ENCODE results near the gene TACR2.

TACR2 gene

DNA sequence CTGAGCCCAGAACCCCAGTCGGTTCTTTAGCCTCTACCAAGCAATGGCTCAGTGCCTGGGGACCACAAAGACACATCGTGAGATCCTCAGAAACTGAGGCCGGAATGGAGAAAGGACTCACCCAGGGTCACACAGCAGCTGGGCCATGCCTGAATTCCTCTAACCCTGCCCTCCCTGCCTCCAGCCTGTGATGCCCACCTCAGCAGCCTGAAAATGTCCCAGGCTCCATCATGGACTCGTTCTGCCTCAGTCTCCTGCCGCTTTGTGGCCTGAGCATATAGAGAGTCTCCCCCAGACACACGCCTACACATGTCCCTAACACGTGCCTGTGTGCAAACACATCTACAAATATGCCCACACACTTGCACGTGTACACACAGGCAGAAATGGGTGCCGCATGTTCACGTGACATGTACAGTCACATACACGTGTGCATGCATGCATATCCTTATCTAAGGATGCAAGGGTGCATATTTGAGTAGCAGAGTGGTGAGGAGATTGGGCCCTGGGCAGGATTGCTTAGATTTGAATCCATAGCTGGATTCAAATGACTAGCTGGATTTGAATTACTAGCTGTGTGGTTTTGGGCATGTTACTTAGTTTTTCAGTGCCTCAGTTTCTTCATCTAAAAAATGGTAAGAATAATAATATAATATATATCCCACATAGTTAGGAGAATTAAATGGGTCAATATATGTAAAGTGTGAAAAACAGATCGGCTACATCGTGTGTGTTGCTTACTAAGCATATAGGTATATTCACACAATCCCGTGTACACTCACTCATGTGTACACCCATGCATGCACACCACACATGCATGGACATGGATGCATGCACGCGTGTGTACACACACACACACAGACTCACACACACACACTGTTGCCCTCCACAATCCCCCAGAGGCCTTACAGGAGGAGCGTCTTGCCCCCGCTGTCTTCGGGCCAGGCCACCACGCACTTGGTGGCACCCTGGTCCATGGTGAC lies 2.4 kb downstream of the TACR2 start:
- DNase-seq (no peak), ATAC-seq (ENCODE audit: insufficient read depth, low read depth) (no peak)
- Histone ChIP-seq H3K4me2 (ENCODE audit: insufficient read depth, low read length) (no peak overlapping the region), H3K36me3 (ENCODE audit: insufficient read depth, low read length) (no peaks in the 10 kb centered on the region), H3K4me3 (ENCODE audit: low read depth in 1 of 2, low read length in 2 of 2) (no peak overlapping the region), H2AFZ (ENCODE audit: low read depth, low read length) (no peak overlapping the region), H3K4me1 (ENCODE audit: insufficient read depth, low read length) (no peaks in the 10 kb centered on the region), H3K27ac (ENCODE audit: low read length) (no peak overlapping the region), H3K79me2 (ENCODE audit: insufficient read depth, low read length) (no peaks in the 10 kb centered on the region), H3K27me3 (ENCODE audit: insufficient read depth, low read length, poor library complexity) (no peaks in the 10 kb centered on the region), H3K9ac (ENCODE audit: low read depth, low read length) (no peak overlapping the region), H3K9me3 (ENCODE audit: insufficient read depth, low read length, severe bottlenecking) (no peaks in the 10 kb centered on the region), H4K20me1 (ENCODE audit: insufficient read depth, low read length) (no peaks in the 10 kb centered on the region)
- TF ChIP-seq, protein P1, sequence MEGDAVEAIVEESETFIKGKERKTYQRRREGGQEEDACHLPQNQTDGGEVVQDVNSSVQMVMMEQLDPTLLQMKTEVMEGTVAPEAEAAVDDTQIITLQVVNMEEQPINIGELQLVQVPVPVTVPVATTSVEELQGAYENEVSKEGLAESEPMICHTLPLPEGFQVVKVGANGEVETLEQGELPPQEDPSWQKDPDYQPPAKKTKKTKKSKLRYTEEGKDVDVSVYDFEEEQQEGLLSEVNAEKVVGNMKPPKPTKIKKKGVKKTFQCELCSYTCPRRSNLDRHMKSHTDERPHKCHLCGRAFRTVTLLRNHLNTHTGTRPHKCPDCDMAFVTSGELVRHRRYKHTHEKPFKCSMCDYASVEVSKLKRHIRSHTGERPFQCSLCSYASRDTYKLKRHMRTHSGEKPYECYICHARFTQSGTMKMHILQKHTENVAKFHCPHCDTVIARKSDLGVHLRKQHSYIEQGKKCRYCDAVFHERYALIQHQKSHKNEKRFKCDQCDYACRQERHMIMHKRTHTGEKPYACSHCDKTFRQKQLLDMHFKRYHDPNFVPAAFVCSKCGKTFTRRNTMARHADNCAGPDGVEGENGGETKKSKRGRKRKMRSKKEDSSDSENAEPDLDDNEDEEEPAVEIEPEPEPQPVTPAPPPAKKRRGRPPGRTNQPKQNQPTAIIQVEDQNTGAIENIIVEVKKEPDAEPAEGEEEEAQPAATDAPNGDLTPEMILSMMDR (IDR thresholded peaks at IDR 0.05; ENCODE audit: borderline replicate concordance, extremely low read depth, low read length, poor library complexity, severe bottlenecking), result no peak
- no peak for TF ChIP-seq EZH2 (IDR thresholded peaks at IDR 0.05; ENCODE audit: borderline replicate concordance, low read depth, low read length, severe bottlenecking)

DNA sequence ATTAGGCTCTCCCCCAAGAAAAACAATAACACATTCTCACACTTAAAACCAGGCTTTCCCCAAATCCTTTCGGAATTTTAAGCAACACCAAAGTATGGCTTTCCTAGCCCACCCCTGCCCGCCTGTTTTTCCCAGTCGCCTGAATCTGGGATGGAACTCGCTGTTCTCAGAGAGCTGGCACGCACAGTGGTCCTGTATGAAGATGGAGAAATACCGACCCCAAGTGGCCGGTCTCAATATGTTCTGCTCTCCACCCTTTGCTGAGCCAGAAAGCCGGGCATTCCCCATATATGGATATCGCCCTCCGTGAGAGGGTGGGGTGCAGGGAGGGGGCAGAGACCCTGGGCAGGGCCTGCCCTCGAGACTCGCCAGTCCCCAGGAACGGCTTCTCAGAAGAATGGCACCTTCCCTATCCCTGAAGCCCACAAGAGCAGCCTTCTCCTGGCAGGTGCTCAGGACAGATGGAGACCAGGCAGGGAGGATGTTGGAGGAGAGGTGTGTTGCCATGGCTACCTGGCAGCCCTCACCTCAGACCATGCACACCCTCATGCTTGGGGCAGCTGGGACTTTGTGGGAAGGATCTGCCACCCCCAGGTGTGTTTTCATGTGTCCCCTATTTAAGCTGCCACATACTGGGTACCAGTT lies 3.4 kb downstream of the TACR2 start:
- Histone ChIP-seq H2AFZ (ENCODE audit: low read depth, low read length) (no peak overlapping the region), H3K36me3 (ENCODE audit: insufficient read depth, low read length) (no peaks in the 10 kb centered on the region), H3K9ac (ENCODE audit: low read depth, low read length) (no peak overlapping the region), H3K4me2 (ENCODE audit: insufficient read depth, low read length) (no peak overlapping the region), H3K4me1 (ENCODE audit: insufficient read depth, low read length) (no peaks in the 10 kb centered on the region), H3K27ac (ENCODE audit: low read length) (no peak overlapping the region), H3K4me3 (ENCODE audit: low read depth in 1 of 2, low read length in 2 of 2) (no peak overlapping the region), H3K79me2 (ENCODE audit: insufficient read depth, low read length) (no peaks in the 10 kb centered on the region), H4K20me1 (ENCODE audit: insufficient read depth, low read length) (no peaks in the 10 kb centered on the region), H3K9me3 (ENCODE audit: insufficient read depth, low read length, severe bottlenecking) (no peaks in the 10 kb centered on the region), H3K27me3 (ENCODE audit: insufficient read depth, low read length, poor library complexity) (no peaks in the 10 kb centered on the region)
- DNase-seq, result peak; percentile 35
- TF ChIP-seq, protein P1 (IDR thresholded peaks at IDR 0.05; ENCODE audit: borderline replicate concordance, extremely low read depth, low read length, poor library complexity, severe bottlenecking), result peak; percentile 60
- no peak for TF ChIP-seq EZH2 (IDR thresholded peaks at IDR 0.05; ENCODE audit: borderline replicate concordance, low read depth, low read length, severe bottlenecking)
- 0 out of 3 replicates have a peak, but pooled peaks have one; percentile 36 for ATAC-seq (ENCODE audit: insufficient read depth, low read depth)

DNA sequence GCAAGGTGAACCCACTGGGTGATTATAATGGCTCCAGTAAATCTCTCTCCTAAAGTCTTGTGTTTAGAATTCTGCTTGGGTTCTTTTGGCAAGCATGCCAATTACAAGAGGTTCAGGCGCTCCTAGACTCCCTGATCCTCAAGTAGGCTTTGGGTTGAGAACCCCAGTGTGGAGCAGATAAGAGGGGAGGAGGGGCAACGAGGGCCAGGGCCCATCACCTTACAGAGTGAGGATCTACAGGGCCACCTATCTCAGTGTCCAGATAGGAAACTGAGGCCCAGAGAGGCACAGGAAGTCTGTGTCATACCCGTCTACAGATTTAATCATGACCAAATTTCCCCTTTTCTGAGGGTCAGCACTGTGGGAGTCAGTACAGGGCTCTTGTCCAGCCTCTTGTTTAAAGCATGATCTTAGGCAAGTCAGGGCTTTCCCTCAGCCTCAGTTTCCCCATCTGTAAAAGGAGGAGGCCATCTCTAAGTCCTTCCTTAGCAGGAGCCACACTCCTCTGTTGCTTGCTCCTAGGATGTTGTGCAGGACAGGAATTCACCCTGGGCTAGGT lies 4.4 kb downstream of the TACR2 start:
- ATAC-seq (ENCODE audit: insufficient read depth, low read depth) (no peak), DNase-seq (no peak)
- H3K79me2 ChIP-seq (ENCODE audit: insufficient read depth, low read length), result no peaks in the 10 kb centered on the region
- no peak overlapping the region for H3K27ac ChIP-seq (ENCODE audit: low read length)
- H3K36me3 ChIP-seq (ENCODE audit: insufficient read depth, low read length), result no peaks in the 10 kb centered on the region
- no peak overlapping the region for H3K4me2 ChIP-seq (ENCODE audit: insufficient read depth, low read length)
- no peaks in the 10 kb centered on the region for H3K9me3 ChIP-seq (ENCODE audit: insufficient read depth, low read length, severe bottlenecking)
- no peaks in the 10 kb centered on the region for H3K4me1 ChIP-seq (ENCODE audit: insufficient read depth, low read length)
- no peak overlapping the region for H3K9ac ChIP-seq (ENCODE audit: low read depth, low read length)
- TF ChIP-seq, protein P1 (IDR thresholded peaks at IDR 0.05; ENCODE audit: borderline replicate concordance, extremely low read depth, low read length, poor library complexity, severe bottlenecking), result no peak
- TF ChIP-seq EZH2 (IDR thresholded peaks at IDR 0.05; ENCODE audit: borderline replicate concordance, low read depth, low read length, severe bottlenecking), result no peak
- no peaks in the 10 kb centered on the region for H3K27me3 ChIP-seq (ENCODE audit: insufficient read depth, low read length, poor library complexity)
- no peaks in the 10 kb centered on the region for H4K20me1 ChIP-seq (ENCODE audit: insufficient read depth, low read length)
- no peak overlapping the region for H2AFZ ChIP-seq (ENCODE audit: low read depth, low read length)
- H3K4me3 ChIP-seq (ENCODE audit: low read depth in 1 of 2, low read length in 2 of 2), result no peak overlapping the region

Data from DND-41 (cell line).